ENCODE measurements around the gene PCDHB13. TPM values are rescaled to one million over a fixed set of nuclear protein-coding genes. Genes with fewer than 3 reads are reported as not detected.

The PCDHB13 gene
- total RNA-seq, 4 donors from 2014 or later, result 1.8 to 4.1 (median 2.5) TPM

Other genes with a start within 250 kb of the PCDHB13 start
- under 1 TPM in 2 of 4 donors, not detected in 2; 0.41 to 0.48 TPM for gene PCDHAC2, start 247.4 kb upstream of the PCDHB13 start, total RNA-seq
- gene PCDHB1, start 162.5 kb upstream of the PCDHB13 start, total RNA-seq, result not detected
- gene PCDHB2, start 119.3 kb upstream of the PCDHB13 start, total RNA-seq, result 1 to 10 TPM in 3 of 4 donors, under 1 TPM in 1; 0.80 to 1.9 (median 1.2) TPM
- under 1 TPM in 3 of 4 donors, not detected in 1; 0.64 to 0.82 (median 0.80) TPM for gene PCDHB3, start 113.4 kb upstream of the PCDHB13 start, total RNA-seq
- 1 to 10 TPM in 1 of 4 donors, under 1 TPM in 3; 0.68 to 2.2 (median 0.77) TPM for gene PCDHB4, start 92.1 kb upstream of the PCDHB13 start, total RNA-seq
- gene PCDHB5, start 78.7 kb upstream of the PCDHB13 start, total RNA-seq, result 1 to 10 TPM in 3 of 4 donors, not detected in 1; 1.1 to 3.0 (median 1.3) TPM
- gene PCDHB6, start 63.9 kb upstream of the PCDHB13 start, total RNA-seq, result under 1 TPM in 2 of 4 donors, not detected in 2; 0.14 to 0.32 TPM
- gene PCDHB7, start 41.3 kb upstream of the PCDHB13 start, total RNA-seq, result 1 to 10 TPM in 1 of 4 donors, under 1 TPM in 3; 0.37 to 1.6 (median 0.67) TPM
- under 1 TPM in 2 of 4 donors, not detected in 2; 0.14 to 0.16 TPM for gene PCDHB8, start 36.1 kb upstream of the PCDHB13 start, total RNA-seq
- gene PCDHB16, start 31.5 kb upstream of the PCDHB13 start, total RNA-seq, result 1 to 10 TPM in 1 of 4 donors, under 1 TPM in 3; 0.20 to 1.6 (median 0.65) TPM
- 1 to 10 TPM in 1 of 4 donors, under 1 TPM in 2, not detected in 1; 0.40 to 1.6 (median 0.64) TPM for gene PCDHB9, start 26.8 kb upstream of the PCDHB13 start, total RNA-seq
- 1 to 10 TPM in 1 of 4 donors, under 1 TPM in 2, not detected in 1; 0.68 to 1.1 (median 0.79) TPM for gene PCDHB10, start 21.6 kb upstream of the PCDHB13 start, total RNA-seq
- gene PCDHB11, start 14.3 kb upstream of the PCDHB13 start, total RNA-seq, result 1 to 10 TPM in 1 of 4 donors, under 1 TPM in 3; 0.20 to 1.5 (median 0.61) TPM
- 1 to 10 TPM in 2 of 4 donors, under 1 TPM in 2; 0.40 to 1.9 (median 1.1) TPM for gene PCDHB12, start 5.2 kb upstream of the PCDHB13 start, total RNA-seq
- 1 to 10 TPM; 1.4 to 3.3 (median 2.8) TPM for gene PCDHB14, start 9.4 kb downstream of the PCDHB13 start, total RNA-seq
- 1 to 10 TPM in 3 of 4 donors, under 1 TPM in 1; 0.75 to 5.6 (median 1.1) TPM for gene PCDHB15, start 31.5 kb downstream of the PCDHB13 start, total RNA-seq
- gene SLC25A2, start 90.1 kb downstream of the PCDHB13 start, total RNA-seq, result 1 to 10 TPM in 2 of 4 donors, not detected in 2; 1.4 to 1.8 TPM
- gene TAF7, start 106.9 kb downstream of the PCDHB13 start, total RNA-seq, result 10 to 100 TPM; 41.9 to 62.5 (median 50.3) TPM
- under 1 TPM in 2 of 4 donors, not detected in 2; 0.55 to 0.64 TPM for gene PCDHGA1, start 116.6 kb downstream of the PCDHB13 start, total RNA-seq
- 1 to 10 TPM in 3 of 4 donors, under 1 TPM in 1; 0.68 to 1.9 (median 1.6) TPM for gene PCDHGA2, start 124.8 kb downstream of the PCDHB13 start, total RNA-seq
- gene PCDHGA3, start 129.9 kb downstream of the PCDHB13 start, total RNA-seq, result 1 to 10 TPM in 2 of 4 donors, under 1 TPM in 2; 0.55 to 4.9 (median 1.1) TPM
- 10 to 100 TPM in 1 of 4 donors, 1 to 10 TPM in 2, under 1 TPM in 1; 0.96 to 10.5 (median 3.4) TPM for gene PCDHGB1, start 136.2 kb downstream of the PCDHB13 start, total RNA-seq
- 10 to 100 TPM in 1 of 4 donors, 1 to 10 TPM in 2, not detected in 1; 1.4 to 18.0 (median 1.6) TPM for gene PCDHGA4, start 141.1 kb downstream of the PCDHB13 start, total RNA-seq
- gene PCDHGB2, start 146.1 kb downstream of the PCDHB13 start, total RNA-seq, result 10 to 100 TPM in 1 of 4 donors, 1 to 10 TPM in 3; 2.1 to 12.7 (median 3.2) TPM
- 1 to 10 TPM in 3 of 4 donors, not detected in 1; 2.5 to 4.1 (median 3.4) TPM for gene PCDHGA5, start 150.2 kb downstream of the PCDHB13 start, total RNA-seq
- gene PCDHGB3, start 156.3 kb downstream of the PCDHB13 start, total RNA-seq, result 1 to 10 TPM; 1.4 to 3.8 (median 2.6) TPM
- gene PCDHGA6, start 160.0 kb downstream of the PCDHB13 start, total RNA-seq, result 1 to 10 TPM; 2.4 to 7.5 (median 3.7) TPM
- 1 to 10 TPM; 2.0 to 8.6 (median 3.2) TPM for gene PCDHGA7, start 168.8 kb downstream of the PCDHB13 start, total RNA-seq
- 1 to 10 TPM in 2 of 4 donors, under 1 TPM in 2; 0.40 to 4.4 (median 2.4) TPM for gene PCDHGB4, start 173.8 kb downstream of the PCDHB13 start, total RNA-seq
- gene PCDHGA8, start 178.7 kb downstream of the PCDHB13 start, total RNA-seq, result 10 to 100 TPM in 1 of 4 donors, 1 to 10 TPM in 3; 1.5 to 11.5 (median 2.5) TPM
- 10 to 100 TPM in 2 of 4 donors, 1 to 10 TPM in 2; 5.3 to 23.3 (median 9.2) TPM for gene PCDHGB5, start 184.0 kb downstream of the PCDHB13 start, total RNA-seq
- 1 to 10 TPM; 1.2 to 4.6 (median 3.4) TPM for gene PCDHGA9, start 188.9 kb downstream of the PCDHB13 start, total RNA-seq
- gene PCDHGB6, start 194.1 kb downstream of the PCDHB13 start, total RNA-seq, result 1 to 10 TPM; 1.9 to 5.9 (median 4.7) TPM
- gene PCDHGA10, start 199.1 kb downstream of the PCDHB13 start, total RNA-seq, result 1 to 10 TPM; 4.0 to 6.5 (median 6.1) TPM
- gene PCDHGB7, start 203.8 kb downstream of the PCDHB13 start, total RNA-seq, result 10 to 100 TPM in 1 of 4 donors, 1 to 10 TPM in 3; 7.0 to 10.1 (median 9.1) TPM
- gene PCDHGA11, start 207.1 kb downstream of the PCDHB13 start, total RNA-seq, result 1 to 10 TPM; 2.6 to 5.8 (median 4.4) TPM
- 10 to 100 TPM in 1 of 4 donors, 1 to 10 TPM in 3; 1.6 to 14.2 (median 4.8) TPM for gene PCDHGA12, start 216.6 kb downstream of the PCDHB13 start, total RNA-seq

Data from transverse colon (tissue), 4 donors.